Liver (tissue), 9 donors: ENCODE measurements around the gene UNC13C. TPM values are rescaled to one million over a fixed set of nuclear protein-coding genes. Genes with fewer than 3 reads are reported as not detected.

Experiments used
- DNase-seq: peaks from one replicate; pipeline ENCODE4 v3.0.0-alpha.2; 2017; ENCODE audit warnings: low spot score
- H3K27ac ChIP-seq, 2 donors: one replicate each; pipeline ENCODE4 v1.7.0; 2013; ENCODE audit warnings: inconsistent platforms in 2 of 2, low read length in 2 of 2, control low read depth in 1 of 2, low read depth in 1 of 2, mild to moderate bottlenecking in 1 of 2
- H3K27me3 ChIP-seq, 4 donors: one replicate each; pipeline versions ENCODE4 v1.6.1 to v1.7.0; 2013; ENCODE audit warnings: low read length in 3 of 4, inconsistent platforms in 1 of 4, mild to moderate bottlenecking in 1 of 4, moderate library complexity in 1 of 4; ENCODE audit not compliant: control insufficient read depth in 4 of 4, insufficient read depth in 4 of 4
- H3K36me3 ChIP-seq, 4 donors: one replicate each; pipeline versions ENCODE4 v1.6.1 to v1.7.0; 2013; ENCODE audit warnings: low read length in 3 of 4, mild to moderate bottlenecking in 3 of 4, low read depth in 1 of 4, moderate library complexity in 1 of 4; ENCODE audit not compliant: control insufficient read depth in 4 of 4, insufficient read depth in 3 of 4
- H3K4me1 ChIP-seq, 4 donors: one replicate each; pipeline versions ENCODE4 v1.6.1 to v1.7.0; 2013; ENCODE audit warnings: low read length in 3 of 4, mild to moderate bottlenecking in 3 of 4, moderate library complexity in 1 of 4; ENCODE audit not compliant: control insufficient read depth in 4 of 4, insufficient read depth in 4 of 4
- H3K4me3 ChIP-seq, 3 donors: one replicate each; pipeline versions ENCODE4 v1.6.1 to v1.7.0; 2013; ENCODE audit warnings: low read length in 3 of 3, control low read depth in 1 of 3, low read depth in 1 of 3, mild to moderate bottlenecking in 1 of 3
- H3K9ac ChIP-seq, 2 donors: one replicate each; pipeline ENCODE4 v1.7.0; 2013; ENCODE audit warnings: low read length in 2 of 2, mild to moderate bottlenecking in 2 of 2, moderate library complexity in 2 of 2, control low read depth in 1 of 2, low read depth in 1 of 2
- H3K9me3 ChIP-seq, 4 donors: one replicate each; pipeline versions ENCODE4 v1.6.1 to v1.7.0; 2013; ENCODE audit warnings: low read length in 3 of 4; ENCODE audit not compliant: control insufficient read depth in 4 of 4
- ATF3 ChIP-seq: IDR thresholded peaks from 2 replicates; pipeline ENCODE4 v1.6.1; 2016; ENCODE audit warnings: antibody characterized with exemption
- EGR1 ChIP-seq, 2 donors: IDR thresholded peaks; 2 replicates each; pipeline ENCODE4 v1.6.1; 2016 to 2018; ENCODE audit warnings: antibody characterized with exemption in 2 of 2, low read depth in 2 of 2
- FOXA1 ChIP-seq: IDR thresholded peaks from 2 replicates; pipeline ENCODE4 v1.6.1; 2016; ENCODE audit warnings: antibody characterized with exemption
- FOXA2 ChIP-seq: IDR thresholded peaks from 2 replicates; pipeline ENCODE4 v1.6.1; 2016; ENCODE audit warnings: antibody characterized with exemption
- GABPA ChIP-seq, 2 donors: IDR thresholded peaks in 1 of 2; conservative IDR thresholded peaks in 1 of 2; 2 replicates each; pipeline ENCODE4 v1.6.1; 2016; ENCODE audit warnings: antibody characterized with exemption in 2 of 2, mild to moderate bottlenecking in 1 of 2, moderate library complexity in 1 of 2
- HNF4A ChIP-seq, 2 donors: conservative IDR thresholded peaks; 2 replicates each; pipeline ENCODE4 v1.6.1; 2016; ENCODE audit warnings: antibody characterized with exemption in 2 of 2, mild to moderate bottlenecking in 2 of 2
- HNF4G ChIP-seq: IDR thresholded peaks from 2 replicates; pipeline ENCODE4 v1.6.1; 2016; ENCODE audit warnings: antibody characterized with exemption
- NR2F2 ChIP-seq: IDR thresholded peaks from 2 replicates; pipeline ENCODE4 v1.6.1; 2016; ENCODE audit warnings: antibody characterized with exemption
- RAD21 ChIP-seq, 2 donors: IDR thresholded peaks; 2 replicates each; pipeline ENCODE4 v1.6.1; 2016; ENCODE audit warnings: antibody characterized with exemption in 2 of 2, mild to moderate bottlenecking in 2 of 2
- SP1 ChIP-seq: IDR thresholded peaks from 2 replicates; pipeline ENCODE4 v1.6.1; 2018; ENCODE audit warnings: antibody characterized with exemption, mild to moderate bottlenecking
- YY1 ChIP-seq: IDR thresholded peaks from 2 replicates; pipeline ENCODE4 v1.6.1; 2016; ENCODE audit warnings: antibody characterized with exemption, mild to moderate bottlenecking
- ZBTB33 ChIP-seq: IDR thresholded peaks from 2 replicates; pipeline ENCODE4 v1.6.1; 2016; ENCODE audit warnings: antibody characterized with exemption
- WGBS: extraction: QIAGEN DNeasy Blood & Tissue Kit; methylation state at CpG from one replicate; pipeline ENCODE4 v1.1.7; 2013; 5-methylcytosine and 5-hydroxymethylcytosine counted together
- polyA plus RNA-seq, 2 donors: library from polyadenylated mRNA; stranded (reverse) in 1 of 2; unstranded in 1 of 2; fragments of 200-250 nt in 1 of 2; fragments of >200 nt in 1 of 2; fragmentation: Nextera tagmentation in 1 of 2; extraction: Ambion mirVana in 1 of 2; gene quantifications; one replicate each; pipeline versions ENCODE4 v1.2.1 to v1.2.3, GENCODE V29; 2013 to 2015
- total RNA-seq, 2 donors: library from RNA; depleted of rRNA; stranded (reverse); fragments of >200 nt; gene quantifications; one replicate each; pipeline ENCODE4 v1.2.3, GENCODE V29; 2014
- TF ChIP-seq, protein P1 (sequence below): IDR thresholded peaks from 2 replicates; pipeline ENCODE4 v1.6.1; 2016; ENCODE audit warnings: antibody characterized with exemption, mild to moderate bottlenecking
- TF ChIP-seq, protein P2 (sequence below): fragments of 150-350 bp; IDR thresholded peaks from 2 replicates; pipeline ENCODE4 v1.5.1; 2017; ENCODE audit warnings: improper control_type of control experiment, low read depth, low read length; ENCODE audit not compliant: missing input control
- donor health status: healthy.
- donor health status: healthy.
- donor health status: healthy.
- donor health status: healthy.
- donor health status: healthy.

The UNC13C gene
- total and polyA plus RNA-seq, 4 donors: 0.19 TPM; not detected in 3

DNA sequence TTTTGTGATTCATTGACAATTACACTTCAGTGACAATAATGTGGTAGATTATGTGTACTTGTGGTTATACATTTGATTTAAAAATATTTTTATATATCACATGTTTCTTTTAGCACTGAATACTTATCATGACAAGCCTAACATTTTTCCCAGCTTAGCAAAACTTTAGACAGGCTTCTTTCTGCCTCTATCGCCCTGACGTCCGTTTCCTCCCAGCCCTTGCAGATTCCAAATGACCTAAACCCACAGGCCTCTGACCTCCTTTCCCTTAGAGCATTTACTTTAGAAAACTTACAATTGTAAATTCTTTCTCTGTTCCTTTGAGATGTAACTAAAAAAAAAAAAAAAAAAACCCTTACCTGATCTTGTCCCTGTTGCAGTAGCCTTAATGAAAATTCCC, 326.1 kb downstream of the UNC13C start:
- Histone ChIP-seq H3K36me3 (no peaks in the 10 kb centered on the region), H3K4me1 (no peaks in the 10 kb centered on the region), H3K9ac (no peak overlapping the region), H3K27ac (no peak overlapping the region), H3K9me3 (no peaks in the 10 kb centered on the region), H3K4me3 (no peak overlapping the region), H3K27me3 (peaks cover 0 to 3% (median 0%) of the 10 kb centered on the region in 4 donors)
- peak; percentile 71 for TF ChIP-seq NR2F2
- no peak for TF ChIP-seq ZBTB33
- DNase-seq: no peak
- 72% methylated on average over 3 of the region's 3 CpGs for WGBS

DNA sequence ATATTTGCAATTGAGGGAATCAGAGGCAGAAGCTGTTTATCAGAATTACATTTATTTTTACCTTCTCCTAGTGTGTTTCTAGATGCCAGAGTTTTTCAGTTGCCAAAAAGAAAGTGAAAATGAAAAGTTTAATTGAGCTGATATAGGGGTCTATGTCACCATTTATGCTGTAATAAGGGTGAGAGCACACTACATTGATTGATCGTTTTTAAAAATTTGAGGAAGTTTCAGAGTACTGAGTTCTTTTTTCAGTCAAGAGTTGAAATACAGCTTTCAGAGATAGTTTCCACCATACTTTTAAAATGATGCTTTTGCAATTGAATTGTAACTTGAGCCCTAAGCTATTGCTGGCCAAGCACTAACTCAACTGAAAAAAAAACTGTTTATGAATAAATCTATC, 326.9 kb downstream of the UNC13C start:
- TF ChIP-seq RAD21 (IDR thresholded peaks at IDR 0.05): no peak
- TF ChIP-seq FOXA1: no peak
- no peak for TF ChIP-seq GABPA (IDR thresholded peaks at IDR 0.05 in 1 of 2, conservative IDR thresholded peaks at IDR 0.05 in 1 of 2)
- no peak for TF ChIP-seq ATF3
- no peak for TF ChIP-seq SP1
- TF ChIP-seq, protein P1, sequence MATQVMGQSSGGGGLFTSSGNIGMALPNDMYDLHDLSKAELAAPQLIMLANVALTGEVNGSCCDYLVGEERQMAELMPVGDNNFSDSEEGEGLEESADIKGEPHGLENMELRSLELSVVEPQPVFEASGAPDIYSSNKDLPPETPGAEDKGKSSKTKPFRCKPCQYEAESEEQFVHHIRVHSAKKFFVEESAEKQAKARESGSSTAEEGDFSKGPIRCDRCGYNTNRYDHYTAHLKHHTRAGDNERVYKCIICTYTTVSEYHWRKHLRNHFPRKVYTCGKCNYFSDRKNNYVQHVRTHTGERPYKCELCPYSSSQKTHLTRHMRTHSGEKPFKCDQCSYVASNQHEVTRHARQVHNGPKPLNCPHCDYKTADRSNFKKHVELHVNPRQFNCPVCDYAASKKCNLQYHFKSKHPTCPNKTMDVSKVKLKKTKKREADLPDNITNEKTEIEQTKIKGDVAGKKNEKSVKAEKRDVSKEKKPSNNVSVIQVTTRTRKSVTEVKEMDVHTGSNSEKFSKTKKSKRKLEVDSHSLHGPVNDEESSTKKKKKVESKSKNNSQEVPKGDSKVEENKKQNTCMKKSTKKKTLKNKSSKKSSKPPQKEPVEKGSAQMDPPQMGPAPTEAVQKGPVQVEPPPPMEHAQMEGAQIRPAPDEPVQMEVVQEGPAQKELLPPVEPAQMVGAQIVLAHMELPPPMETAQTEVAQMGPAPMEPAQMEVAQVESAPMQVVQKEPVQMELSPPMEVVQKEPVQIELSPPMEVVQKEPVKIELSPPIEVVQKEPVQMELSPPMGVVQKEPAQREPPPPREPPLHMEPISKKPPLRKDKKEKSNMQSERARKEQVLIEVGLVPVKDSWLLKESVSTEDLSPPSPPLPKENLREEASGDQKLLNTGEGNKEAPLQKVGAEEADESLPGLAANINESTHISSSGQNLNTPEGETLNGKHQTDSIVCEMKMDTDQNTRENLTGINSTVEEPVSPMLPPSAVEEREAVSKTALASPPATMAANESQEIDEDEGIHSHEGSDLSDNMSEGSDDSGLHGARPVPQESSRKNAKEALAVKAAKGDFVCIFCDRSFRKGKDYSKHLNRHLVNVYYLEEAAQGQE: no peak
- TF ChIP-seq NR2F2: no peak
- TF ChIP-seq, protein P2, sequence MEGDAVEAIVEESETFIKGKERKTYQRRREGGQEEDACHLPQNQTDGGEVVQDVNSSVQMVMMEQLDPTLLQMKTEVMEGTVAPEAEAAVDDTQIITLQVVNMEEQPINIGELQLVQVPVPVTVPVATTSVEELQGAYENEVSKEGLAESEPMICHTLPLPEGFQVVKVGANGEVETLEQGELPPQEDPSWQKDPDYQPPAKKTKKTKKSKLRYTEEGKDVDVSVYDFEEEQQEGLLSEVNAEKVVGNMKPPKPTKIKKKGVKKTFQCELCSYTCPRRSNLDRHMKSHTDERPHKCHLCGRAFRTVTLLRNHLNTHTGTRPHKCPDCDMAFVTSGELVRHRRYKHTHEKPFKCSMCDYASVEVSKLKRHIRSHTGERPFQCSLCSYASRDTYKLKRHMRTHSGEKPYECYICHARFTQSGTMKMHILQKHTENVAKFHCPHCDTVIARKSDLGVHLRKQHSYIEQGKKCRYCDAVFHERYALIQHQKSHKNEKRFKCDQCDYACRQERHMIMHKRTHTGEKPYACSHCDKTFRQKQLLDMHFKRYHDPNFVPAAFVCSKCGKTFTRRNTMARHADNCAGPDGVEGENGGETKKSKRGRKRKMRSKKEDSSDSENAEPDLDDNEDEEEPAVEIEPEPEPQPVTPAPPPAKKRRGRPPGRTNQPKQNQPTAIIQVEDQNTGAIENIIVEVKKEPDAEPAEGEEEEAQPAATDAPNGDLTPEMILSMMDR: no peak
- no peak for TF ChIP-seq HNF4G
- TF ChIP-seq HNF4A (conservative IDR thresholded peaks at IDR 0.05): no peak
- TF ChIP-seq FOXA2: no peak
- TF ChIP-seq EGR1 (IDR thresholded peaks at IDR 0.05; ENCODE audit: low read depth in 2 of 2): no peak
- no peak for TF ChIP-seq YY1
- no peak for TF ChIP-seq ZBTB33
- 59% methylated on average over 1 of the region's 1 CpG for WGBS
- DNase-seq: no peak
- Histone ChIP-seq H3K9me3 (no peaks in the 10 kb centered on the region), H3K9ac (no peak overlapping the region), H3K27me3 (peaks cover 0 to 3% (median 0%) of the 10 kb centered on the region in 4 donors), H3K27ac (no peak overlapping the region), H3K4me1 (no peaks in the 10 kb centered on the region), H3K36me3 (no peaks in the 10 kb centered on the region), H3K4me3 (no peak overlapping the region)
